SU-DHL-6 (cell line): Measurements from ENCODE around the gene THSD4.

ENCODE experiments used
- CTCF ChIP-seq: fragments of 200-600 bp; sonication (generic); IDR thresholded peaks from one replicate; pipeline ENCODE4 v1.5.1; 2017; ENCODE audit warnings: antibody characterized with exemption, mild to moderate bottlenecking, low read length, moderate library complexity; ENCODE audit not compliant: insufficient read depth, poor library complexity, severe bottlenecking
- EZH2phosphoT487 ChIP-seq: fragments of 200-600 bp; sonication (generic), shearing (Covaris generic); conservative IDR thresholded peaks from 2 replicates; pipeline ENCODE4 v1.6.1; 2018; ENCODE audit warnings: mild to moderate bottlenecking, antibody characterized with exemption, low read length, moderate library complexity, mixed read lengths

DNA sequence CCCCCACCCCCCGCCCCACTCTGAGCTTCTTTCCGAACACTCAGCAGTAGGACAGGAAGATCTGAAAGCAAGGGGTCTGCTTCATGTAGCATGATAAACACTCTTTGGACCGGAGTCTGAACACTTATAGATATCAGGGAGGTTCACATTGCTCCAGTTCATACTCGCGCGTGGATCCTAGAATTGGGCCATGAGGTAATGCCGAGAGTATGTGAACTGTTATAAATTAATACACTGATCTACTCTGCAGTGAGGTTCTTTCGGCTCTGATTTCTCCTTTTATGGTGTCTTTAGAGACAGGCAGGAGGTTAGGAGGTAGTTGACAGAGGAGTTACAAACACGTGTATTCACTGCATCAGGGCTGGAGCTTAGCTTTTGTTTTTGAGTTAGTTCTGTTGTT lies 223.0 kb downstream of the THSD4 start:
- TF ChIP-seq EZH2phosphoT487, result no peak
- TF ChIP-seq CTCF, result no peak
